Upper lobe of left lung (tissue), 4 donors: ENCODE data around the gene ZMIZ2.

Source experiments
- EP300 ChIP-seq, 4 donors: sonication (generic); formaldehyde crosslinking; IDR thresholded peaks; one replicate each; pipeline ENCODE4 v1.5.1; 2017; ENCODE audit warnings: antibody characterized with exemption in 4 of 4, control low read depth in 2 of 4
- POLR2A ChIP-seq, 4 donors: fragments of 450-650 bp; IDR thresholded peaks; one replicate each; pipeline ENCODE4 v1.5.1; 2016 to 2017; ENCODE audit warnings: antibody characterized with exemption in 4 of 4, mild to moderate bottlenecking in 2 of 4
- POLR2AphosphoS5 ChIP-seq, 2 donors: sonication (generic); formaldehyde crosslinking; IDR thresholded peaks; one replicate each; pipeline ENCODE4 v1.5.1; 2017; ENCODE audit warnings: antibody characterized with exemption in 2 of 2
- TF ChIP-seq, protein P1 (sequence below), 6 experiments: fragments of 450-650 bp in 4 of 6; fragments of 200-600 bp in 2 of 6; sonication (generic) in 2 of 6; IDR thresholded peaks; one replicate each; pipeline ENCODE4 v1.5.1; 2016 to 2019; ENCODE audit warnings: antibody characterized with exemption in 6 of 6

DNA sequence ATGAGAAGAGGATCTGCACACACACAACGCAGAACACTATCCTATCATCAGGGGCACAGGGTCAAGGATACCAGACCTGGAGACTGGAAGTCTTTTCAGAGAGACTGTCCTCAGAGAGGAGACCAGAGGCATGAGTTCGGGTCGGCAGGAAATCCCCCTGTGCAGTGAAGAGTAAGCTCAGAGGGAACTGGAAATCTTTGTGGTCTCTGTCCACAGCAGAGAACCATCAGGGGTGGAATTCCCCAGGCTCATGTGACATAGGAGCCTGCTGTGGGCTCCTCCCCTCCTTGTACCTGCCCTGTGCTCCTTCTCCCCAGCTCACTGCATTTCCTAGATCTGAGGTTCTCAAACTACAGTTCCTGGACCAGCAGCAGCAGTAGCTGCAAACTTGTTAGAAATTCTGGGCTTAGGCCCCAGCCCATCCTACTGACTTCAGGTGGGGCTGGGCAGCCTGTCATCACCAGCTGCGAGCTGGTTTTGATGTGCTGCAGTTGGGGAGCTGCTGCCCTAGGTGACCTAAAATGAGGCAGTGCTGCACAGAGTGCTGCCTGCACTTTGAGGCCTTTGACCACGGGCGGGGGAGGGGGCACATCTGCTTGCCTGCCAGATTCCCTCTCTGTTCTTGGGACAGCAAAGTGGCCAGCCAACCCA lies 2.4 kb downstream of the ZMIZ2 start:
- no peak for TF ChIP-seq POLR2A (IDR thresholded peaks at IDR 0.05)
- TF ChIP-seq, protein P1, sequence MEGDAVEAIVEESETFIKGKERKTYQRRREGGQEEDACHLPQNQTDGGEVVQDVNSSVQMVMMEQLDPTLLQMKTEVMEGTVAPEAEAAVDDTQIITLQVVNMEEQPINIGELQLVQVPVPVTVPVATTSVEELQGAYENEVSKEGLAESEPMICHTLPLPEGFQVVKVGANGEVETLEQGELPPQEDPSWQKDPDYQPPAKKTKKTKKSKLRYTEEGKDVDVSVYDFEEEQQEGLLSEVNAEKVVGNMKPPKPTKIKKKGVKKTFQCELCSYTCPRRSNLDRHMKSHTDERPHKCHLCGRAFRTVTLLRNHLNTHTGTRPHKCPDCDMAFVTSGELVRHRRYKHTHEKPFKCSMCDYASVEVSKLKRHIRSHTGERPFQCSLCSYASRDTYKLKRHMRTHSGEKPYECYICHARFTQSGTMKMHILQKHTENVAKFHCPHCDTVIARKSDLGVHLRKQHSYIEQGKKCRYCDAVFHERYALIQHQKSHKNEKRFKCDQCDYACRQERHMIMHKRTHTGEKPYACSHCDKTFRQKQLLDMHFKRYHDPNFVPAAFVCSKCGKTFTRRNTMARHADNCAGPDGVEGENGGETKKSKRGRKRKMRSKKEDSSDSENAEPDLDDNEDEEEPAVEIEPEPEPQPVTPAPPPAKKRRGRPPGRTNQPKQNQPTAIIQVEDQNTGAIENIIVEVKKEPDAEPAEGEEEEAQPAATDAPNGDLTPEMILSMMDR (IDR thresholded peaks at IDR 0.05): no peak
- TF ChIP-seq EP300 (IDR thresholded peaks at IDR 0.05): no peak
- TF ChIP-seq POLR2AphosphoS5 (IDR thresholded peaks at IDR 0.05): no peak
